Stimulated activated CD8-positive, alpha-beta memory T cell treated with anti-CD3 and anti-CD28 coated beads, Interleukin-15, amount 100 ng/mL, for 4 hours (primary cell): ENCODE results near the gene RBM19.

Experiments
- DNase-seq, 2 donors: peaks; one replicate each; pipeline ENCODE4 v3.0.0-alpha.2; 2020; ENCODE audit warnings: low read depth in 2 of 2

Gene RBM19

GRCh38 chr12:113778432-113779132, 187.5 kb downstream of the RBM19 start:
- no peak for DNase-seq

GRCh38 chr12:113777751-113778150, 188.4 kb downstream of the RBM19 start:
- DNase-seq: no peak

GRCh38 chr12:113776536-113776935, 189.6 kb downstream of the RBM19 start:
- DNase-seq: no peak

GRCh38 chr12:113774526-113774925, 191.6 kb downstream of the RBM19 start:
- DNase-seq: no peak

- DNase-seq: no peak
These were observed 193.6 kb downstream of the RBM19 start for GRCh38 chr12:113772505-113773030.

GRCh38 chr12:113770389-113770865, 195.7 kb downstream of the RBM19 start:
- no peak for DNase-seq

GRCh38 chr12:113769305-113769704, 196.8 kb downstream of the RBM19 start:
- DNase-seq: no peak

- no peak for DNase-seq
These were observed 197.3 kb downstream of the RBM19 start for GRCh38 chr12:113768850-113769249.

GRCh38 chr12:113766879-113767878, 198.9 kb downstream of the RBM19 start:
- no peak for DNase-seq
